Muscle of back (tissue), 11 donors: ENCODE results near the gene PCDHA4. TPM values are rescaled to one million over a fixed set of nuclear protein-coding genes. Genes with fewer than 3 reads are reported as not detected.

ENCODE experiments used
- DNase-seq, 3 donors: peaks; one replicate each; pipeline versions ENCODE4 v3.0.0 to v3.0.0-alpha.2; 2013
- polyA plus RNA-seq, 10 donors: library from polyadenylated mRNA; unstranded; fragments of 120-200 nt; gene quantifications; one replicate each; pipeline ENCODE4 v1.2.1, GENCODE V29; 2013; ENCODE audit not compliant: insufficient read length in 10 of 10

The PCDHA4 gene
- polyA plus RNA-seq, 10 donors, result 0.04 to 0.39 (median 0.18) TPM

- DNase-seq, result no peak
These were observed 49.2 kb downstream of the PCDHA4 start, which contains the start of gene PCDHA10 for GRCh38 chr5:140855772-140856674. PCDHA10 (plus strand) TSS chr5:140855897; CDS start chr5:140856049, 152 bp downstream.

GRCh38 chr5:140857177-140857986, 50.5 kb downstream of the PCDHA4 start:
- no peak for DNase-seq

- DNase-seq, result no peak
These were observed 51.0 kb downstream of the PCDHA4 start for GRCh38 chr5:140857987-140858240.

- DNase-seq, result no peak
These were observed 55.8 kb downstream of the PCDHA4 start for GRCh38 chr5:140862441-140863295.

Other genes starting within 250 kb of the PCDHA4 start
- gene SRA1, start 249.6 kb upstream of the PCDHA4 start, polyA plus RNA-seq, result 10 to 100 TPM; 18.0 to 27.5 (median 21.6) TPM
- gene APBB3, start 242.5 kb upstream of the PCDHA4 start, polyA plus RNA-seq, result 10 to 100 TPM; 14.4 to 43.7 (median 20.7) TPM
- gene SLC35A4, start 242.2 kb upstream of the PCDHA4 start, polyA plus RNA-seq, result 10 to 100 TPM; 52.1 to 67.8 (median 54.6) TPM
- gene CD14, start 173.9 kb upstream of the PCDHA4 start, polyA plus RNA-seq, result 10 to 100 TPM; 15.2 to 38.2 (median 24.1) TPM
- gene TMCO6, start 167.6 kb upstream of the PCDHA4 start, polyA plus RNA-seq, result 10 to 100 TPM in 2 of 10 donors, 1 to 10 TPM in 8; 5.2 to 12.4 (median 8.1) TPM
- 10 to 100 TPM; 41.3 to 75.2 (median 56.1) TPM for gene NDUFA2, start 159.4 kb upstream of the PCDHA4 start, polyA plus RNA-seq
- gene IK, start 159.2 kb upstream of the PCDHA4 start, polyA plus RNA-seq, result 100 to 1,000 TPM in 2 of 10 donors, 10 to 100 TPM in 8; 81.5 to 114 (median 94.1) TPM
- 10 to 100 TPM; 10.9 to 16.2 (median 12.8) TPM for gene WDR55, start 142.2 kb upstream of the PCDHA4 start, polyA plus RNA-seq
- under 1 TPM in 3 of 10 donors, not detected in 7; 0.16 to 0.92 (median 0.24) TPM for gene DND1, start 133.5 kb upstream of the PCDHA4 start, polyA plus RNA-seq
- 10 to 100 TPM; 42.2 to 53.9 (median 48.9) TPM for gene HARS1, start 115.7 kb upstream of the PCDHA4 start, polyA plus RNA-seq
- gene HARS2, start 115.6 kb upstream of the PCDHA4 start, polyA plus RNA-seq, result 10 to 100 TPM; 20.5 to 35.9 (median 25.3) TPM
- gene ZMAT2, start 106.6 kb upstream of the PCDHA4 start, polyA plus RNA-seq, result 10 to 100 TPM; 72.9 to 93.3 (median 78.7) TPM
- under 1 TPM in 4 of 10 donors, not detected in 6; 0.05 to 0.11 (median 0.06) TPM for gene PCDHA1, start 20.9 kb upstream of the PCDHA4 start, polyA plus RNA-seq
- gene PCDHA2, start 12.2 kb upstream of the PCDHA4 start, polyA plus RNA-seq, result under 1 TPM in 8 of 10 donors, not detected in 2; 0.04 to 0.22 (median 0.10) TPM
- under 1 TPM; 0.06 to 0.31 (median 0.23) TPM for gene PCDHA3, start 6.0 kb upstream of the PCDHA4 start, polyA plus RNA-seq
- gene PCDHA5, start 14.5 kb downstream of the PCDHA4 start, polyA plus RNA-seq, result under 1 TPM in 2 of 10 donors, not detected in 8; 0.04 to 0.07 TPM
- gene PCDHA6, start 20.9 kb downstream of the PCDHA4 start, polyA plus RNA-seq, result under 1 TPM in 9 of 10 donors, not detected in 1; 0.08 to 0.20 (median 0.16) TPM
- under 1 TPM; 0.05 to 0.35 (median 0.13) TPM for gene PCDHA7, start 27.2 kb downstream of the PCDHA4 start, polyA plus RNA-seq
- gene PCDHA8, start 34.1 kb downstream of the PCDHA4 start, polyA plus RNA-seq, result under 1 TPM in 6 of 10 donors, not detected in 4; 0.07 to 0.11 (median 0.09) TPM
- under 1 TPM in 5 of 10 donors, not detected in 5; 0.04 to 0.07 (median 0.06) TPM for gene PCDHA9, start 41.3 kb downstream of the PCDHA4 start, polyA plus RNA-seq
- under 1 TPM; 0.07 to 0.29 (median 0.17) TPM for gene PCDHA10, start 48.8 kb downstream of the PCDHA4 start, polyA plus RNA-seq
- under 1 TPM in 7 of 10 donors, not detected in 3; 0.03 to 0.61 (median 0.05) TPM for gene PCDHA11, start 61.9 kb downstream of the PCDHA4 start, polyA plus RNA-seq
- gene PCDHA12, start 68.2 kb downstream of the PCDHA4 start, polyA plus RNA-seq, result under 1 TPM in 6 of 10 donors, not detected in 4; 0.04 to 0.16 (median 0.07) TPM
- gene PCDHA13, start 75.1 kb downstream of the PCDHA4 start, polyA plus RNA-seq, result under 1 TPM in 5 of 10 donors, not detected in 5; 0.04 to 0.22 (median 0.12) TPM
- under 1 TPM in 9 of 10 donors, not detected in 1; 0.07 to 0.38 (median 0.12) TPM for gene PCDHAC1, start 119.2 kb downstream of the PCDHA4 start, polyA plus RNA-seq
- gene PCDHAC2, start 159.4 kb downstream of the PCDHA4 start, polyA plus RNA-seq, result 1 to 10 TPM in 6 of 10 donors, under 1 TPM in 4; 0.67 to 5.8 (median 1.4) TPM
- under 1 TPM; 0.07 to 0.20 (median 0.10) TPM for gene PCDHB1, start 244.3 kb downstream of the PCDHA4 start, polyA plus RNA-seq